Measurements from ENCODE around the gene TNFRSF12A. TPM values are rescaled to one million over a fixed set of nuclear protein-coding genes. Genes with fewer than 3 reads are reported as not detected.

The TNFRSF12A gene
- total RNA-seq, 4 donors from 2014 or later: 2.3 to 59.6 (median 30.5) TPM

DNA sequence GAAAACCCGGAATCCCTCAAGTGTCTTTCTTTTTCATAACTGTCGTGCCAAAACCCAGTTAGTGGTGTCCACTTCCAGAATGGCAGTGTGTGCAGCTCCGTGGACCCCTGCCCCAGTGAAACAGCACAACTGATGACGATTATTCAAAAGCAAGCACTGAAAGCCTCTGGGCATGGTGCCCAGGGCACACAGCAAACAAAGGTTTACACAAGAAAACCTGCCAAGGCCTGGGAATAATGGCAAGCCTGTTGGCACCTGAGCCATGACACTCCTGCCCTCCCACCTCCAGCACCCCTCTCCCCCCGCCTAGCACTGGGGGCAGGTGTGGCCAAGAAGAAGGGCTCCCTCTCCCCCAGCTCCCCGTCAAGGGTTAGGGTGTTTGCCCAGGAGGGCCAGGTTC lies 42.7 kb upstream of the TNFRSF12A start:
- WGBS: 70% methylated on average over 5 of the region's 6 CpGs
- Histone ChIP-seq H3K4me1 (peaks cover 16% of the 10 kb centered on the region), H3K27me3 (peaks cover 7% of the 10 kb centered on the region), H3K4me3 (no peak overlapping the region), H3K9me3 (no peaks in the 10 kb centered on the region), H3K27ac (no peak overlapping the region), H3K36me3 (no peaks in the 10 kb centered on the region)
- no peak for DNase-seq (ENCODE audit: low spot score in 2 of 2)
- TF ChIP-seq, protein P1, sequence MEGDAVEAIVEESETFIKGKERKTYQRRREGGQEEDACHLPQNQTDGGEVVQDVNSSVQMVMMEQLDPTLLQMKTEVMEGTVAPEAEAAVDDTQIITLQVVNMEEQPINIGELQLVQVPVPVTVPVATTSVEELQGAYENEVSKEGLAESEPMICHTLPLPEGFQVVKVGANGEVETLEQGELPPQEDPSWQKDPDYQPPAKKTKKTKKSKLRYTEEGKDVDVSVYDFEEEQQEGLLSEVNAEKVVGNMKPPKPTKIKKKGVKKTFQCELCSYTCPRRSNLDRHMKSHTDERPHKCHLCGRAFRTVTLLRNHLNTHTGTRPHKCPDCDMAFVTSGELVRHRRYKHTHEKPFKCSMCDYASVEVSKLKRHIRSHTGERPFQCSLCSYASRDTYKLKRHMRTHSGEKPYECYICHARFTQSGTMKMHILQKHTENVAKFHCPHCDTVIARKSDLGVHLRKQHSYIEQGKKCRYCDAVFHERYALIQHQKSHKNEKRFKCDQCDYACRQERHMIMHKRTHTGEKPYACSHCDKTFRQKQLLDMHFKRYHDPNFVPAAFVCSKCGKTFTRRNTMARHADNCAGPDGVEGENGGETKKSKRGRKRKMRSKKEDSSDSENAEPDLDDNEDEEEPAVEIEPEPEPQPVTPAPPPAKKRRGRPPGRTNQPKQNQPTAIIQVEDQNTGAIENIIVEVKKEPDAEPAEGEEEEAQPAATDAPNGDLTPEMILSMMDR (IDR thresholded peaks at IDR 0.05): no peak
- no peak for TF ChIP-seq EP300 (IDR thresholded peaks at IDR 0.05)
- no peak for TF ChIP-seq POLR2AphosphoS5 (IDR thresholded peaks at IDR 0.05)
- no peak for TF ChIP-seq POLR2A (IDR thresholded peaks at IDR 0.05)

DNA sequence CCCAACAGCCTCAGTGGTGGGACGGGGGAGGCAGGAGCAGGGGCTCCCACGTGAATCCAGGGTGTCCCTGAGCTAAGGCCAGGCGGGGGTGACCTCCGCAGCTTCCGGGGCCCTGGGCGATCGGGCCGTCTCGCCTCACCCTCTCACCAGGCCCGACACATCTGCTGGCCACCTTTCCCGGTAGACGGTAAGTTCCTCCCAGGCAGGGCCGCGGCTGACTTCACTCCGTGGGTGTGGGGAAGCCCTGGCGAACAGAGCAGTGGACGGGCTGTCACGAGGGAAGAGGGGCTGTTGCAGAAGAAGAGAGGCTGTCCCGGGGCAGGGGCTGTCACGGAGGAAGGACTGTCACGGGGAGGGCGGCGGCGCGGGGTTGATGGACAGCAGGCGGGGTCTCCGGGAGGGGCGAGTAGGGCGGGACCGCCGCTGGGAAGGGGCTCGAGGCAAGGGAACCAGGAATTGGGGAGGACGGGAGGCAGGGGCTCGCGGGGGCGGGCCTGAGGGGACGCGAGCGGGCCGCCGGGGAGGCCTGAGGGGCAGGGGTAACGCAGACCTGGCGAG lies 40.4 kb upstream of the TNFRSF12A start:
- no peaks in the 10 kb centered on the region for H3K9me3 ChIP-seq
- no peak for TF ChIP-seq POLR2A (IDR thresholded peaks at IDR 0.05)
- no peak for TF ChIP-seq POLR2AphosphoS5 (IDR thresholded peaks at IDR 0.05)
- TF ChIP-seq, protein P1 (IDR thresholded peaks at IDR 0.05): no peak
- TF ChIP-seq EP300 (IDR thresholded peaks at IDR 0.05): no peak
- H3K4me3 ChIP-seq: peak overlapping the region; percentile 80
- DNase-seq (ENCODE audit: low spot score in 2 of 2): no peak
- H3K36me3 ChIP-seq: no peaks in the 10 kb centered on the region
- peaks cover 7% of the 10 kb centered on the region for H3K27me3 ChIP-seq
- H3K4me1 ChIP-seq: peaks cover 28% of the 10 kb centered on the region
- 1% methylated on average over 16 of the region's 43 CpGs for WGBS
- H3K27ac ChIP-seq: no peak overlapping the region

DNA sequence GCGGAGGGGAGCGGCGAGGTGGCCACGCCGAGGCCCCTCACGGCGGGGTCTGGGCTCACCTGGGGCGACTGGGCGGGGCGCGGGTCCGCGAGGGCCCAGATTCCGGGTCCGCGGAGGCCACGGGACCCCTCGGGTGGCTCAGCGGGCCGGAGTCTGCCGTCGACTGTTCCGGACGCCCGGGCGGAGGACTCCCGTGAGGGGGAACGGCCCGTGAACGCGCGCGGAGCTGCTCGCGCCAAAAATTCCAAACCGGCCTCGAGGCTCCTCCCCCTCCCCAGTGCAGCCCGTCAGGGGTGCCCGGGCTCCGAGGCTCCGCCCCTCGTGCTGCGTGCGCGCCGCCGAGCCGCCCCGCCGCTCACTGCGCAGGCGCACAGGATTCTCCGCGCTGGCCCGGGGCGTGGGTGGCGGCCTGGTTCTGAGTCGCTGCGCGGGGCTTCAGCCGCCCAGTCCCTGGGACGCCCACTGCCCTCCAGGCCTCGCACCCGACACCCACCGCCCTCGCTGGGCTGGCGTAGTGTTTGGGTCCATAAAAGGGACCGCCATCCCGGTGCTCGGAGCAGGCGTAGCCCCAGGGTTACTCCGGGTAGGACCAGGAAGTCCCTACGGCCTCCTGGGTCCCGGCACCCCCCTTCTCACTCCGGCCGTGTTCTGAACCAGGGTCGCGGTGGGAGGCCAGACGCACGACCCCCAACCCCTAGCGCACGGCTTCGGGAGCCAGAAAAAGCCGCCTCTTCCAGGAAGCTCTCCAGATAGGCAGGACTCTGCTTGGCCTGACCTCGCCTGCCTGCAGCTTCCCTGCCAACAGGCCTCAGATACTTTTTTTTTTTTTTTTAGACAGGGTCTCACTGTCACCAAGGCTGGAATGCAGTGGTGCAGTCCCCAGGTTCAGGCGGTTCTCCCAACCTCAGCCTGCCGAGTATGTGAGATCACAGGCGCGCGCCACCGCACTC lies 39.7 kb upstream of the TNFRSF12A start, which contains the start of gene PKMYT1:
PKMYT1 (minus strand) TSS at position 220 of the 950 bp plus-strand sequence. CDS start 789 bp downstream, outside the sequence.
- no peaks in the 10 kb centered on the region for H3K9me3 ChIP-seq
- H3K27ac ChIP-seq: peak within 1 kb of the TSS; percentile 80
- peak in 2 of 3 donors; percentile 36 to 58 for TF ChIP-seq POLR2AphosphoS5 (IDR thresholded peaks at IDR 0.05)
- TF ChIP-seq EP300 (IDR thresholded peaks at IDR 0.05): no peak
- peak in 1 of 2 donors; percentile 71 for TF ChIP-seq POLR2A (IDR thresholded peaks at IDR 0.05)
- TF ChIP-seq, protein P1 (IDR thresholded peaks at IDR 0.05): no peak
- no peaks in the 10 kb centered on the region for H3K36me3 ChIP-seq
- peaks cover 7% of the 10 kb centered on the region for H3K27me3 ChIP-seq
- peak within 1 kb of the TSS; percentile 80 for H3K4me3 ChIP-seq
- peaks cover 31% of the 10 kb centered on the region for H3K4me1 ChIP-seq
- 39% methylated on average over 13 of the region's 91 CpGs for WGBS
- peak; percentile 90 to 93 for DNase-seq (ENCODE audit: low spot score in 2 of 2)

DNA sequence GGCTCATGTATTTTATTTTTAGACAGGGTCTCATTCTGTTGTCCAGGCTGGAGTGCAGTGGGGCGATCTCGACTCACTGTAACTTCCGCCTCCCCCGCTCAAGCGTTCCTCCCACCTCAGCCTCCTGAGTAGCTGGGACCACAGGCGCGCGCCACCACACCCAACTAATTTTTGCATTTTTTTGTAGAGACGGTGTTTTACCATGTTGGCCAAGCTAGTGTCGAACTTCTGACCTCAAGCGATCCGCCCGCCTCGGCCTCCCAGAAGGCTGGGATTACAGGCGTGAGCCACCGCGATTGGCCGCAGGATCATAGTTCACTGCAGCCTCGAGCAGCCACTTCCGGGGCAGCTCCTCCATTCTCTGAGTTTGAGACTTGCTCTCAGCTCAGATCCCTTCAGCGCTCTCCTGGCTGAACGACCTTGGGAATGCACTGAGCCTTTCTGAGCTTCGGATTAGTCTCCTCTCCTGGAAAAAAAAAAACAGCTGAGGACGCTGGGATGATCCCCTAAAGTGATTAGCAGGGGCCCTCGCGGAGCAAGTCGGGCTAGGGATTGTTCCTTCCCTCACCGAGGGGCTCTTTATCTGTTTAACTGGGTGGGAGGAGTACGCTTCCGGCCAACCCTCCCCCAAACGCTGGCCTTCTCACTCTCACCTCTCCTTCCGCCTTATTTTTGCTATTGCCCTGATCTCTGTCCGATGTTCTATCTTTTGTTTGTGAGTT lies 38.8 kb upstream of the TNFRSF12A start:
- Histone ChIP-seq H3K27ac (no peak overlapping the region), H3K4me3 (peak overlapping the region; percentile 80), H3K27me3 (peaks cover 7% of the 10 kb centered on the region), H3K4me1 (peaks cover 39% of the 10 kb centered on the region), H3K36me3 (no peaks in the 10 kb centered on the region), H3K9me3 (no peaks in the 10 kb centered on the region)
- TF ChIP-seq, protein P1 (IDR thresholded peaks at IDR 0.05): no peak
- no peak for TF ChIP-seq EP300 (IDR thresholded peaks at IDR 0.05)
- TF ChIP-seq POLR2A (IDR thresholded peaks at IDR 0.05): no peak
- TF ChIP-seq POLR2AphosphoS5 (IDR thresholded peaks at IDR 0.05): no peak
- DNase-seq (ENCODE audit: low spot score in 2 of 2): no peak
- 67% methylated on average over 31 of the region's 33 CpGs for WGBS
